ENCODE measurements around the gene WDFY2. TPM values are rescaled to one million over a fixed set of nuclear protein-coding genes. Genes with fewer than 3 reads are reported as not detected.
A peak's percentile ranks its signal among the peaks of the same experiment; 100 is the strongest.
"Not testable (repeated sequence)": the region's sequence is repeated elsewhere in the genome, so short reads cannot be mapped to it uniquely, and the experiment has no call there.

WDFY2 gene
- total RNA-seq, 1 experiment from 2014 or later = 6.0 TPM

DNA sequence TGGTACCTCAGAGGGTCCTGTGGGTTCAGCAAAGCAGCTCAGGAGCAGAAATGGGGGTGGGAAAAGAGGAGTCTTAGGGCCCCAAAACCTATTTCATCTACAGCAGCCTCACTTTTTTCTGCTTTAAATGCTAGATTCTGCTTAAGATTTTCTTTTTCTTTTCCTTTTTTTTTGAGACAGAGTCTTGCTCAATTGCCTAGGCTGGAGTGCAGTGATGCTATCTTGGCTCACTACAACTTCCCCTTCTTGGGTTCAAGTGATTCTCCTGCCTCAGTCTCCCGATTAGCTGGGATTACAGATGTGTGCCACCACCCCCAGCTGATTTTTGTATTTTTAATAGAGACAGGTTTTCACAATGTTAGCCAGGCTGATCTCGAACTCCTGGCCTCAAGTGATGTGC, 30.7 kb upstream of the WDFY2 start:
- no peaks in the 10 kb centered on the region for H3K36me3 ChIP-seq
- no peak for DNase-seq (ENCODE audit: low read depth in 1 of 2, low spot score in 2 of 2)
- H3K4me1 ChIP-seq (replicated peaks) = peaks cover 27% of the 10 kb centered on the region
- H3K4me3 ChIP-seq = no peak overlapping the region
- no peaks in the 10 kb centered on the region for H3K9me3 ChIP-seq (replicated peaks)
- no peak overlapping the region for H3K27ac ChIP-seq
- no peaks in the 10 kb centered on the region for H3K27me3 ChIP-seq (replicated peaks)

DNA sequence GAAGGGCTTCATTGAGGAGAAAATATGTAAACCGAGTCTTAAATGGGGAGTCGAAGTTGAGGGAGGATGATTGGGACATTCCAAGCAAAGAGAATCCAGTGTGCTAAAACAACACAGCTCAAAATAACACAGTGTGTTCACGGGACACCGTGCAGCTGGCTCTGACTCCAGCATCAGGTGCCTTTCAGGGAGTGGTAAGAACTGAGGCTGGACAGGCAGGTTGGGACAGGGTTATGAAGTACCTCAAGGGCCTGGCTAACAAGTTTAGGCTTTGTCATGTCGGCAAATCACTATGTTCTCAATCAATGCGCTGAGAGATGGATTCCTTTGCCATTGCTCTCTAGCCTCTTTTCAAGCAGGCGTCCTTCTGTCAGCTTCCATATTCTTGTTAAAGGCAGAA, 27.5 kb upstream of the WDFY2 start:
- Histone ChIP-seq H3K4me1 (replicated peaks) (peaks cover 29% of the 10 kb centered on the region), H3K27ac (no peak overlapping the region), H3K9me3 (replicated peaks) (no peaks in the 10 kb centered on the region), H3K36me3 (no peaks in the 10 kb centered on the region), H3K27me3 (replicated peaks) (no peaks in the 10 kb centered on the region), H3K4me3 (no peak overlapping the region)
- DNase-seq (ENCODE audit: low read depth in 1 of 2, low spot score in 2 of 2) = no peak

DNA sequence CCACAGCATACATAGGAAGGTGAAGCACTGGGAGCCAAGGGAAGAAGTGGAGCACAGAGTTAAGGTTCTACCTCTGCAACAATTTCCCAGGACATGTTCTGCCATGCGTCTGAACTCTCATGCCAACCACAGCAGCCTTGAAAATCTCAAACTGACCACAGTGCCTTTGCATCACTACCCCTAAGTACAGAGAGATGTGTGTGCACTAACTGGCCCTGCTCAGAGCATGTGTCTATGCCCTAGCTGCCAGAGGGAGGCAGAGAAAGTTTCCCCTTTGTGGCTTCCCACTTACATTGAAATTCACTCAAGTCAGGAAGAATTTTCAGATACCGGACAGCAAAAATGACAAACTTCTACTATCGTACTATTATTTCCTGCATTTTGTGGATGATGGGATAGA, 26.8 kb upstream of the WDFY2 start:
- no peaks in the 10 kb centered on the region for H3K9me3 ChIP-seq (replicated peaks)
- H3K4me1 ChIP-seq (replicated peaks) = peaks cover 29% of the 10 kb centered on the region
- no peak overlapping the region for H3K4me3 ChIP-seq
- no peak for DNase-seq (ENCODE audit: low read depth in 1 of 2, low spot score in 2 of 2)
- no peaks in the 10 kb centered on the region for H3K27me3 ChIP-seq (replicated peaks)
- 0 out of 2 replicates have a peak overlapping the region, but pooled peaks have one; percentile 3 for H3K27ac ChIP-seq
- no peaks in the 10 kb centered on the region for H3K36me3 ChIP-seq

DNA sequence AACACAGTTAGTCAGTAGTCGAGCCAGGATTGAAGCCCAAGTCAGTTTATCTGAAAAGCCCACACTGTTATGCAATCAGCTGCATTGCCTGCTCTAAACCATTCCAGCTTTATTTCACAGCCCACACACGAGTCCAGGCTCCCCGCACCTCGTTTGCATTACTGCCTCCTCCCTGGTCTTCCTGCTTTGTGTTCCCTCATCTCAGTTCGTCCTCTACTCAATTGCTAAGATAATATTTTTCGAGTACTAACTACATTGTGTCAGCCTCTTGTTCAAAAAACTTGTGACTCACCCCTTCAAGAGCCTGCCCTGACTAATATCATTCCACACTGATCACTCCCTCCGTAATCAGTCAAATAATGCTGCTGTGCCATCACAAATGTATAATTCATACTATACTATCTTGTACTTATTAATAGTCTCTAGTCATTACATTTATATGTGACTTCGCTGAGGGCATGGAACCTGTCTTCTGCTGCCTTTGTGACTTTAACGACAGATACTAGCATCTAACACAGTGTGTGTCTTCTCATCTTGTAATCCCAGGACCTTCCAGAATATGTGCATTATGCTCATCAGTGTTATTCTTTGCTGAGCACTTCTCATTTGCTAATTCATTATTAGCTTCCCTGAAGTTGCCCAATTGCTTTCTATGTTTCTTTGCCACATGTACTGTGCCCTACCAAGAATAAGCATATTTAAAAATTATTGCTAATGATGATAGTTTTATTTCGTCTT, 26.2 kb upstream of the WDFY2 start:
- no peak overlapping the region for H3K4me3 ChIP-seq

DNA sequence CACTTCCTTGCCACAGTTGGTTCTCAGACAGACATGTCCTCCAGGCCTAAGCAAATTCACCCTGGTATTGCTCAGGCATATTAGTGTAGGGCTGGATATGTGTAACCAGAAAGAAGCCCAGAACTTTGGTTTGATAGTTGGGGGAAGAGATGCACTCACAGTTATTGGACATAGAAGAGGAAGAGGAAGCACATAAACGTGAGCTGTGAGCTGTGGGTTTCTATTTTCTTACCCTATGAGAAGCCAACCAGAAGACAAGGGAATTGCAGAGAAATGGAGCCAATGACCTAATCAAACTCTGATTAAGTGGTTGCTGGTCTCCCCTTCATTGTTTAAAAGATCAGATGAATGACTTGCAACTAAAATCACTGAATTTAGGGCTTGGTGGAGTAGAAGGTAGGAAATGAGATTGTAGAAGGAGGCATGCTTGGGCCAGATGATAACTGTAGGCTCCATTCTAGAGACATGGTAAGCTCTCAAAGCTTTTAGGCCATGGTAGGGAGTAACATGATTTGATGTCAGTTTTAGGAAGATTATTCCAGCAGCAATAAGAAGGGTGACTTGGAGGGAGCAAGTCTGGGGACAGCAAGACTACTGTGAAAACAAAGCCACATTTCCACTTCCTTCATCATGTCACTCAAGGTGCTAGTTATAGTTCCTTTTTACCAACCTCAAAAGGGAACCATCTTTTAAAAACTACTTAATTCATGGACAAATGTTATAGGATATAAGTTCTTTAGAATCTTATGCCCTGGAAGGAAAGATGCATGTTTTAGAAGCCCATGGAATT, 24.1 kb upstream of the WDFY2 start:
- DNase-seq (ENCODE audit: low read depth in 1 of 2, low spot score in 2 of 2) = no peak

More for the DNA sequence above, 26.2 kb upstream of the WDFY2 start:
- Histone ChIP-seq H3K36me3 (no peaks in the 10 kb centered on the region), H3K27me3 (replicated peaks) (no peaks in the 10 kb centered on the region), H3K4me1 (replicated peaks) (peaks cover 29% of the 10 kb centered on the region), H3K9me3 (replicated peaks) (no peaks in the 10 kb centered on the region), H3K27ac (peak overlapping the region; percentile 3; the same call in 1 of the 2 replicates)
- DNase-seq (ENCODE audit: low read depth in 1 of 2, low spot score in 2 of 2) = peak; percentile 67 to 70

DNA sequence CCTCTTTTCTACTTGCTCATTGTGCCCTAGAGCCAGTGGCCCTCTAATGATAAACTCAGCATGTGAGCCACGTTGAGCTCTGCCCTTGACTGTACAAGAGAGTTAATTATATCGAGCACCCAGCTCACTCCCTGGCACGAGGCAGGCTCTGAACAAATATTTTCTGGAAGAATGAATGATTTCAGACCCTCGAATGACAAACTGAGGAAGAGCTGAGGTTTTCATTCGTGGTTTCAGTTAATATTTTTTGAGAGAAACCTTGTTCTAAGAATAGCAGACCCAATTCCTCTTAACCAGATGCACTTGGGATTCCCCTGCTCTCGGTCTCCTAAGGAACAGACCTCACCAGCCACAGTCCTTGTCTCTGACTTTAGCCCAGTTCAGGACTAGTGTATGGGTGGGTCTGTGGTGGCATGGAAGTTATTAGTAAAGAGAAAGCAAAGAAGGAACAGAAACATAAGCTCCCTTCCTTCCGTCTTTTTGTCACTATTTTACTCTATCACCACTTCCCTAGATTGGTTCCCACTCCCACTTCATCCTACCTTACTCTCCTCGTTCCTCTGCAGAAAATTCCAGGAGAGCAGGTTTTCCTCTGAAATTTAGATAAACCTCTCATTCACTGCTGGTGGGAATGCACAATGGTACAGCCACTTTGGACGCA, 22.1 kb upstream of the WDFY2 start:
- Histone ChIP-seq H3K4me1 (replicated peaks) (peaks cover 27% of the 10 kb centered on the region), H3K4me3 (no peak overlapping the region)
- DNase-seq (ENCODE audit: low read depth in 1 of 2, low spot score in 2 of 2) = no peak

More for the DNA sequence above, 24.1 kb upstream of the WDFY2 start:
- Histone ChIP-seq H3K36me3 (no peaks in the 10 kb centered on the region), H3K4me3 (no peak overlapping the region), H3K9me3 (replicated peaks) (no peaks in the 10 kb centered on the region), H3K4me1 (replicated peaks) (peaks cover 29% of the 10 kb centered on the region), H3K27ac (0 out of 2 replicates have a peak overlapping the region, but pooled peaks have one; percentile 31), H3K27me3 (replicated peaks) (no peaks in the 10 kb centered on the region)

DNA sequence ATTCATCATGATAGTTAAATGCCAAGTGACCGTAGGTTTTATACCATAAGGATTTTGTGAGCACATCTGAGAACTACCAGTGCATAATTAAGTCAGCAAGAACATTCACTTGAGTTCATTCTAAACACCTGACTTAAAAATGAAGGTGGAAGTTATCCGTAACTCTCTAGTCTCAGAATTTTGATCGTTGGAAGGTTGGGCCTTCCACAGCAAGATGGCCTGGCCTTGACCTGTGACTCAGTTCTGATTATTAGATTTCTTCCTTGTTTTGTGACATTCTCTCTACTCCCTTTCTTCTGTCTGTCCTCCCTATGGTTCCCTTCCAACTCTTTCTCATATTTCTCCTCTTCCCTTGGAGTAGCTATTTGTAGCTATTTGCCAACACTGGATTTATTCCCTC, 20.0 kb upstream of the WDFY2 start:
- Histone ChIP-seq H3K27ac (no peak overlapping the region), H3K36me3 (no peaks in the 10 kb centered on the region), H3K9me3 (replicated peaks) (no peaks in the 10 kb centered on the region), H3K4me1 (replicated peaks) (peaks cover 12% of the 10 kb centered on the region), H3K4me3 (no peak overlapping the region), H3K27me3 (replicated peaks) (no peaks in the 10 kb centered on the region)
- no peak for DNase-seq (ENCODE audit: low read depth in 1 of 2, low spot score in 2 of 2)

More for the DNA sequence above, 22.1 kb upstream of the WDFY2 start:
- Histone ChIP-seq H3K36me3 (no peaks in the 10 kb centered on the region), H3K27me3 (replicated peaks) (no peaks in the 10 kb centered on the region), H3K27ac (no peak overlapping the region), H3K9me3 (replicated peaks) (no peaks in the 10 kb centered on the region)

DNA sequence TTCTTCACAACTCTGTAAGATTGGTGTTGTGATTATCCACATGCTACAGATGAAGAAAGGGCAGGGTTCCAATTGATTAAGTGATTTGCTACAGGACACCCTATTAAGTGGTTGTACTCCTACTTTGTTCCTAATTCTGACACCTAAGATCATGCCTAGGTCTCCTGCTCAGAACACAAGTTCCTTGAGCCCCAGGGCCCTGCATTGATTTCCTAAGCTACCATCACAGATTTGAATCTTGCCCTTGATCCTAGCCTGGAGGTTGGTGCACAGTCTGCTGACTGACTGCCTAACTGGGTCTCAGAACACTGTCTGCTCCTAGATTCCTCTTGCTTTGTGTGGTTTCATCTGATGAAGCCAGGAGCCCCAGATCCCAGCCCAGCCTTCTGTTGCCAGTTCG, 19.6 kb upstream of the WDFY2 start:
- H3K4me3 ChIP-seq = no peak overlapping the region
- no peaks in the 10 kb centered on the region for H3K36me3 ChIP-seq
- H3K9me3 ChIP-seq (replicated peaks) = no peaks in the 10 kb centered on the region
- no peak for DNase-seq (ENCODE audit: low read depth in 1 of 2, low spot score in 2 of 2)
- peaks cover 12% of the 10 kb centered on the region for H3K4me1 ChIP-seq (replicated peaks)
- no peaks in the 10 kb centered on the region for H3K27me3 ChIP-seq (replicated peaks)
- H3K27ac ChIP-seq = no peak overlapping the region

DNA sequence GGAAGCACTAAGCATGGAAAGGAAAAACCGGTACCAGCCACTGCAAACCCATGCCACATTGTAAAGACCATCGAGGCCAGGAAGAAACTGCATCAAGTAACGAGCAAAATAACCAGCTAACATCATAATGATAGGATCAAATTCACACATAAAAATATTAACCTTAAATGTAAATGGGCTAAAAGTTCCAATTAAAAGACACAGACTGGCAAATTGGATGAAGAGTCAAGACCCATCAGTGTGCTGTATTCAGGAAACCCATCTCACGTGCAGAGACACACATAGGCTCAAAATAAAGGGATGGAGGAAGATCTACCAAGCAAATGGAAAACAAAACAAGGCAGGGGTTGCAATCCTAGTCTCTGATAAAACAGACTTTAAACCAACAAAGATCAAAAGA, 15.3 kb upstream of the WDFY2 start:
- H3K27me3 ChIP-seq (replicated peaks); H3K9me3 ChIP-seq (replicated peaks); DNase-seq (ENCODE audit: low read depth in 1 of 2, low spot score in 2 of 2); H3K36me3 ChIP-seq; H3K4me1 ChIP-seq (replicated peaks); H3K4me3 ChIP-seq; H3K27ac ChIP-seq: not testable (repeated sequence)

DNA sequence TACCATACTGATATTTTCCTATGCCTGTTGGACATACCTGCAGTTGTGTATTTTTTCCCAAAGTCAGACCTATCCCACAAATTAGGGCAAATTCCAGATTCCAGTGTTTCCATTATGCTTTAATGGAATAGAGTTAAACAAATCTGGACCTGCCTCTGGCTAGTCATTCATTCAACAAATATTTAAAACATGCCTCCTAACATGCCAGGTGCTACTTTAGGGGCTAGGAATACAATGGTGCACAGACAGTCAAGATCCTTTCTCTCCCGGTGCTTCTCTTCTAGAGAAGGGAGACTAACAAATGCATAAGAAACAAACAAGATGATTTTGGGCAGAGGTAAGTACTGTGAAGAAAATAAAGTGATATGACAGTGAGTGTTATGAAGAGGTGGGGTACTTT, 7.5 kb upstream of the WDFY2 start:
- Histone ChIP-seq H3K27ac (no peak overlapping the region), H3K36me3 (no peaks in the 10 kb centered on the region), H3K9me3 (replicated peaks) (no peaks in the 10 kb centered on the region), H3K4me1 (replicated peaks) (no peaks in the 10 kb centered on the region), H3K27me3 (replicated peaks) (no peaks in the 10 kb centered on the region), H3K4me3 (no peak overlapping the region)
- DNase-seq (ENCODE audit: low read depth in 1 of 2, low spot score in 2 of 2) = no peak

DNA sequence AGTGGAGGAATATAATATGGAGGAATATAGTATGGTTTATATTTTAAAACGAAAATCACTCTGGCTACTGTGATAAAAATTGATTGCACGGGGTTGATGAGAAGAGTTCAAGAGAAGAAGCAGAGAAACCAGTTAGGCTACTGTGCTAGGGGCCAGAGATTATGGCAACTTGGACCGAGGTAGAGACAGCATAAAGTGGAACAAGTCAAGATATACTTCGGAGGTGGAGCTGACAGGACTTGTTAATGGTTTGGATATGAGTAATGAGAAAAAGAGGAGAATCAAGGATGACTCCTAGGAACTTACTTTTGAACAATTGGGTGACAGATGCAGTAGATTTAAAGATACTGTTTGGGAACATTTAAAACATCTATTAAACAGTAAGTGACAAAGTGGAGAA, 6.6 kb upstream of the WDFY2 start:
- Histone ChIP-seq H3K4me1 (replicated peaks) (no peaks in the 10 kb centered on the region), H3K9me3 (replicated peaks) (no peaks in the 10 kb centered on the region), H3K4me3 (no peak overlapping the region), H3K27me3 (replicated peaks) (no peaks in the 10 kb centered on the region), H3K36me3 (no peaks in the 10 kb centered on the region), H3K27ac (no peak overlapping the region)
- no peak for DNase-seq (ENCODE audit: low read depth in 1 of 2, low spot score in 2 of 2)

DNA sequence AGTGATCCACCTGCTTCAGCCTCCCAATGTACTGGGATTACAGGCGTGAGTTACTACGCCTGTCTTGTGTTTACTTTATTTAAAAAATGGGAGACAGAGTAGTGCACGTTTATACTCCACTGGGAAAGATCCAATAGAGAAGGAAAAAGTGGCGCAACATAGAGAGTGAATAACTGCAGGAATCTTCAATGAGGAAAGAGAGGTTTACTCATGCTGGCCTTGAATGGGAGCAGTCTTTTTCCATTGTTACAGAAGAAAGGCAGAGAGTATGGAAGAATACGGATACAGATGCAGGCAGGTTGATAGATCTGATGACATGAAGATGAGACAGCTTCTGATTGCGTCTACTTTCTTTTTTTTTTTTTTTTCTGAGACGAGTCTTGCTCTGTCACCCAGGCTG, 4.6 kb upstream of the WDFY2 start:
- Histone ChIP-seq H3K4me1 (replicated peaks) (peaks cover 7% of the 10 kb centered on the region), H3K27ac (no peak overlapping the region), H3K4me3 (no peak overlapping the region), H3K27me3 (replicated peaks) (no peaks in the 10 kb centered on the region), H3K9me3 (replicated peaks) (no peaks in the 10 kb centered on the region), H3K36me3 (peaks cover 4% of the 10 kb centered on the region)
- no peak for DNase-seq (ENCODE audit: low read depth in 1 of 2, low spot score in 2 of 2)

DNA sequence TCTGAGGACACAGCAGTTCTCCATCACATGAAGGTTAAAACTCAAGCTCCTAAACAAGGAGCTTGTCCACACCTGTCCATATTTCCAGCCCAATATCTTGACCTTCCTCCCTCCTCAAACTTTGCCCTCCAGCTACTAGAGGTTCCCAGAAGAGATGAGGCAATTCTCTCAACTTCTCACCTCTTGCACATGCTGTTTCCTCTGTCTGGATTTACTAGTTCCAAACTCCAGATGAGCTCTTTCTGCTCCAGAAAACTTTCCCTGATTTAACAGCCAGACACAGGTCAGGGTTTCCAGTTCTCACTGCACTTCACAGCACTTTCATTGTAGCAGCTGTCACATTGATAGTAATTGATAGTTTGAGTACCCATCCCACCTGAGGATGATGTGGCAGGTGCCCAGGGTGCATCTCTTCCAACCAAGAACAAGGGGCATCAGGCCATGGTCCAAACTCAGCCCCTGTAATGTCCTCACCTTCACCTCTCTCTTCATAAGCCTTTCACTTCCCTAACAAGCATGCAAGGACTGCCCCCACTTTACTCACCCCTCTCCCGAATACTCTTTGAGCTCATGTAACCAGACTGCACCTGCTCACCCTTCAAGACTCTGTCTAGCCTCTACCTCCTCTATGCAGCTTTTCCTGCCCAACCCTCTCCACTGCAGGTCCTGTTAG, 3.0 kb upstream of the WDFY2 start:
- no peak overlapping the region for H3K27ac ChIP-seq
- peaks cover 12% of the 10 kb centered on the region for H3K4me1 ChIP-seq (replicated peaks)
- H3K4me3 ChIP-seq = no peak overlapping the region
- H3K36me3 ChIP-seq = peaks cover 11% of the 10 kb centered on the region
- DNase-seq (ENCODE audit: low read depth in 1 of 2, low spot score in 2 of 2) = no peak
- no peaks in the 10 kb centered on the region for H3K27me3 ChIP-seq (replicated peaks)
- H3K9me3 ChIP-seq (replicated peaks) = no peaks in the 10 kb centered on the region
